ENCODE measurements around the gene EN2. TPM values are rescaled to one million over a fixed set of nuclear protein-coding genes. Genes with fewer than 3 reads are reported as not detected.
"Not testable (repeated sequence)": the region's sequence is repeated elsewhere in the genome, so short reads cannot be mapped to it uniquely, and the experiment has no call there.

Gene EN2
- total and polyA plus RNA-seq, 2 donors (not counting 1 experiment from before 2014, with no cell fraction given) = not detected

GRCh38 chr7:155444746-155445145, 13.2 kb upstream of the EN2 start:
- ChIA-PET POLR2A (no interaction called here), CTCF (no interaction called here)
- H3K27me3 ChIP-seq (replicated peaks in 1 of 4; ENCODE audit: control extremely low read depth in 1 of 4, control insufficient read depth in 3 of 4, insufficient read depth in 4 of 4, low read length in 3 of 4) = peaks cover 0 to 32% (median 15%) of the 10 kb centered on the region in 4 experiments
- Mint-ChIP-seq H3K9me3 (ENCODE audit: insufficient read depth) (no peaks in the 10 kb centered on the region), H3K4me1 (peaks cover 7% of the 10 kb centered on the region), H3K27me3 (peaks cover 66% of the 10 kb centered on the region), H3K4me3 (no peak overlapping the region), H3K27ac (no peak overlapping the region)
- no peaks in the 10 kb centered on the region for H3K79me2 ChIP-seq (ENCODE audit: control insufficient read depth, insufficient read depth, low read length)
- 84% methylated on average over 7 of the region's 8 CpGs for WGBS (ENCODE audit: insufficient coverage)
- H3K9me3 ChIP-seq (ENCODE audit: control extremely low read depth in 1 of 3, control insufficient read depth in 2 of 3, insufficient read depth in 1 of 3, low read length in 2 of 3) = peaks cover 0 to 5% (median 0%) of the 10 kb centered on the region in 3 donors
- DNase-seq = no peak
- H4K20me1 ChIP-seq (ENCODE audit: control insufficient read depth, insufficient read depth, low read length, poor library complexity, severe bottlenecking) = no peaks in the 10 kb centered on the region
- H3K9ac ChIP-seq (ENCODE audit: low read length) = no peak overlapping the region
- no peak overlapping the region for H3K4me2 ChIP-seq (replicated peaks; ENCODE audit: low read depth, low read length, poor library complexity, severe bottlenecking)
- H3K4me3 ChIP-seq (ENCODE audit: control extremely low read depth in 1 of 5, extremely low read depth in 1 of 5, insufficient read depth in 1 of 5, low read depth in 2 of 5, low read length in 4 of 5) = no peak overlapping the region
- H3K27ac ChIP-seq (ENCODE audit: low read length in 2 of 2) = no peak overlapping the region
- no peak for ATAC-seq (ENCODE audit: low read depth)
- intact Hi-C loops (cut with micrococcal nuclease) = no loop called here
- no peak overlapping the region for H2AFZ ChIP-seq (ENCODE audit: insufficient read depth, low read depth, low read length, poor library complexity, severe bottlenecking)
- H3K4me1 ChIP-seq (ENCODE audit: control insufficient read depth in 2 of 2, insufficient read depth in 2 of 2, low read length in 2 of 2) = peaks cover 13 to 18% of the 10 kb centered on the region in 2 donors
- H3K36me3 ChIP-seq (replicated peaks in 1 of 2; ENCODE audit: control extremely low read depth in 1 of 2, control insufficient read depth in 1 of 2, extremely low read depth in 1 of 2, insufficient read depth in 2 of 2, low read length in 1 of 2) = no peaks in the 10 kb centered on the region
- TF ChIP-seq CTCF (IDR thresholded peaks at IDR 0.05) = no peak
- no peak for TF ChIP-seq EZH2 (IDR thresholded peaks at IDR 0.05; ENCODE audit: borderline replicate concordance, insufficient read depth, low read depth, low read length, poor library complexity, severe bottlenecking)

GRCh38 chr7:155445606-155446005, 12.3 kb upstream of the EN2 start:
- H3K4me3 Mint-ChIP-seq; H3K9ac ChIP-seq (ENCODE audit: low read length); H3K79me2 ChIP-seq (ENCODE audit: control insufficient read depth, insufficient read depth, low read length); intact Hi-C loops (cut with micrococcal nuclease); H3K4me2 ChIP-seq (replicated peaks; ENCODE audit: low read depth, low read length, poor library complexity, severe bottlenecking); H3K9me3 ChIP-seq (ENCODE audit: control extremely low read depth in 1 of 3, control insufficient read depth in 2 of 3, insufficient read depth in 1 of 3, low read length in 2 of 3); ATAC-seq (ENCODE audit: low read depth); H3K27ac ChIP-seq (ENCODE audit: low read length in 2 of 2); DNase-seq; H3K4me3 ChIP-seq (ENCODE audit: control extremely low read depth in 1 of 5, extremely low read depth in 1 of 5, insufficient read depth in 1 of 5, low read depth in 2 of 5, low read length in 4 of 5); H3K4me1 Mint-ChIP-seq; H3K9me3 Mint-ChIP-seq (ENCODE audit: insufficient read depth); H3K36me3 ChIP-seq (replicated peaks in 1 of 2; ENCODE audit: control extremely low read depth in 1 of 2, control insufficient read depth in 1 of 2, extremely low read depth in 1 of 2, insufficient read depth in 2 of 2, low read length in 1 of 2); H2AFZ ChIP-seq (ENCODE audit: insufficient read depth, low read depth, low read length, poor library complexity, severe bottlenecking); H3K27ac Mint-ChIP-seq; H4K20me1 ChIP-seq (ENCODE audit: control insufficient read depth, insufficient read depth, low read length, poor library complexity, severe bottlenecking); CTCF ChIA-PET; POLR2A ChIA-PET: not testable (repeated sequence)
- Histone ChIP-seq H3K4me1 (ENCODE audit: control insufficient read depth in 2 of 2, insufficient read depth in 2 of 2, low read length in 2 of 2) (peaks cover 19% of the 10 kb centered on the region in 2 donors), H3K27me3 (replicated peaks in 1 of 4; ENCODE audit: control extremely low read depth in 1 of 4, control insufficient read depth in 3 of 4, insufficient read depth in 4 of 4, low read length in 3 of 4) (peaks cover 0 to 40% (median 20%) of the 10 kb centered on the region in 4 experiments)
- WGBS (ENCODE audit: insufficient coverage) = 76% methylated on average over 7 of the region's 9 CpGs
- peaks cover 61% of the 10 kb centered on the region for H3K27me3 Mint-ChIP-seq
